ENCODE measurements around the gene HPSE2. TPM values are rescaled to one million over a fixed set of nuclear protein-coding genes. Genes with fewer than 3 reads are reported as not detected.

Gene HPSE2
- polyA plus RNA-seq, 2 of the 4 experiments (the other 2 are of a cell fraction), result not detected

DNA sequence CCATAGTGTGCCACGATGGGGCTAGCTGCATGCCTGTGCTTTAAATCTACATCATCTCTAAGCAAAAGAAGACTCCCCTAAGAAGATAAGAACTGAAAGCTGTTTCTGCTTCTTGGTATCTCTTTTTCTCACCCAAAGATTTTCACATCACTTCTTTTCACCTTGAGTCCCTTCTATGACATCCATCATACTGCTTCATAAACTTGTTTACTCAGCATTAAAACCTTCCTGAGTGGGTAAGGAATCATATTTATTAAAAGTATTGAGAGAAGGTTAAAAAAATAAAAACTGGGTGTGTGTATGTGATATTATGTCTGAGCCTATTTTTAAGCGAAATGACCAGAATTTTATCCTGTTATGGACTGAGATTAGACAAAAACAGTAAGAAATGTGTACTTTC lies 150.3 kb downstream of the HPSE2 start:
- 10% methylated on average over 2 of the region's 2 CpGs for WGBS (ENCODE audit: missing lambda C conversion rate)
- ATAC-seq (no peak), DNase-seq (ENCODE audit: low read depth in 1 of 2, low spot score in 1 of 2) (no peak), FAIRE-seq (no peak)
- no peaks in the 10 kb centered on the region for H3K4me1 ChIP-seq
- no peaks in the 10 kb centered on the region for H3K9me3 ChIP-seq
- POLR2A ChIA-PET, result no interaction called here
- TF ChIP-seq CHD4 (IDR thresholded peaks at IDR 0.05; ENCODE audit: borderline replicate concordance) (no peak), MAFK (IDR thresholded peaks at IDR 0.05; ENCODE audit: partially characterized antibody) (peak; percentile 54), NFE2L2 (conservative IDR thresholded peaks at IDR 0.05; ENCODE audit: low read length) (no peak)
- no peak overlapping the region for H3K4me2 ChIP-seq
- H3K27ac ChIP-seq, result no peak overlapping the region
- no peak overlapping the region for H3K4me3 ChIP-seq
- CTCF ChIA-PET, result no interaction called here

DNA sequence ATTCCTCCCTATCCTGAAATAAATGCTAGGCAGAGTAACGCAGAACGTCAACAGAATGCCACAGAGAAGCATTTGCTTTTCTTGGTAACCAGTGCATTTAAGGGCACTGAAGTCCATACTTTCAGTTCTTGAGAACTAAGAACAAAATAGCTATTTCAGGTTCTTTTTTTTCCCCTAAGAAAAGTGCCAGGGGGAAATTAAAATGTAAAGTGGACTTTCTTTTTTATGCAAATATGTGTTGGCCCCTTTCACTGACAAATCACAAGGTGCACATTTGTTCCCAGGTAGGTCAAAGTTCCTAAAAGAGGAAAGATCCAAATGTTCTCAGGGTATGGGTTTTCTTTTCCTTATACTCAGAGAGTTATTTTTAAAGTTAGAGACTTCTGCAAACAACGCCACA lies 151.5 kb downstream of the HPSE2 start:
- ChIA-PET CTCF (interaction anchor here (0.6 kb wide), 1 partner anchor 574 kb away, joined by 3 read pairs; no protein-coding TSS in a partner anchor), POLR2A (no interaction called here)
- Histone ChIP-seq H3K4me2 (no peak overlapping the region), H3K4me3 (no peak overlapping the region), H3K4me1 (no peaks in the 10 kb centered on the region), H3K27ac (no peak overlapping the region), H3K9me3 (no peaks in the 10 kb centered on the region)
- FAIRE-seq, result no peak
- no peak for ATAC-seq
- 18% methylated on average over 3 of the region's 3 CpGs for WGBS (ENCODE audit: missing lambda C conversion rate)
- TF ChIP-seq MYC (IDR thresholded peaks at IDR 0.05; ENCODE audit: borderline replicate concordance, low read length), result no peak
- TF ChIP-seq, protein P1, sequence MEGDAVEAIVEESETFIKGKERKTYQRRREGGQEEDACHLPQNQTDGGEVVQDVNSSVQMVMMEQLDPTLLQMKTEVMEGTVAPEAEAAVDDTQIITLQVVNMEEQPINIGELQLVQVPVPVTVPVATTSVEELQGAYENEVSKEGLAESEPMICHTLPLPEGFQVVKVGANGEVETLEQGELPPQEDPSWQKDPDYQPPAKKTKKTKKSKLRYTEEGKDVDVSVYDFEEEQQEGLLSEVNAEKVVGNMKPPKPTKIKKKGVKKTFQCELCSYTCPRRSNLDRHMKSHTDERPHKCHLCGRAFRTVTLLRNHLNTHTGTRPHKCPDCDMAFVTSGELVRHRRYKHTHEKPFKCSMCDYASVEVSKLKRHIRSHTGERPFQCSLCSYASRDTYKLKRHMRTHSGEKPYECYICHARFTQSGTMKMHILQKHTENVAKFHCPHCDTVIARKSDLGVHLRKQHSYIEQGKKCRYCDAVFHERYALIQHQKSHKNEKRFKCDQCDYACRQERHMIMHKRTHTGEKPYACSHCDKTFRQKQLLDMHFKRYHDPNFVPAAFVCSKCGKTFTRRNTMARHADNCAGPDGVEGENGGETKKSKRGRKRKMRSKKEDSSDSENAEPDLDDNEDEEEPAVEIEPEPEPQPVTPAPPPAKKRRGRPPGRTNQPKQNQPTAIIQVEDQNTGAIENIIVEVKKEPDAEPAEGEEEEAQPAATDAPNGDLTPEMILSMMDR (IDR thresholded peaks at IDR 0.05), result no peak
- TF ChIP-seq CHD4 (IDR thresholded peaks at IDR 0.05; ENCODE audit: borderline replicate concordance), result no peak
- no peak for TF ChIP-seq FOSB (CRISPR knock-in tag; IDR thresholded peaks at IDR 0.05)
- no peak for DNase-seq (ENCODE audit: low read depth in 1 of 2, low spot score in 1 of 2)

DNA sequence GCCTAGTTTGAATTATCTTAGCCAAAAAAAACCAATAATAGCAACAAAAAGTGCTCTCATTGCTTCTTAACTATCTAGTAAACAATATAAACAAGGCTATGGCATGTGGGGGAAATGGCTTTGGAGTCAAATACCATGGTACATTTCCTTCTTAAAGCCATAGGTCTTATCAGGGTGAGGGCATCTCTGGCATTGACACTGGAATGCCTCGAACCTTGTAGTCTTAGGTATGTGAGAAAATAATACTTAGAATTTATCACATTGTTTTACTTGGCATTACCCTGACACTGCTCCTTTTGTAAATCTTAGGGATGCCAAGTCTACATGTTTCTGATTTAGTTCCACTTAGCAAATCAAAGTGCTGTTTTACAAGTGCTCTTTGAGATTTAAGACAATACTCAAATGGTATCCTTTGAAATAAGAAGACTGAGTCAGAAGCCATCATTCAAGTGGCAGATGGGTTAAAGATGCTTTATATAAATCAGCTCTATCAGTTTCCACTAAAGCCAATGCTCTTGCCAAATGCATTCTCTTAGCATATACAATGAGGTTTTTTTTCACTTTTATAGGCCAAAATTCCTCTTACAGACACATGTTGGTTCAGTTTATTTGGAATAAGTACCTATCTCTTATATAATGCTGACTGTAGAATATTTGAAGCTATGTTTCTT lies 155.2 kb downstream of the HPSE2 start:
- Histone ChIP-seq H3K4me3 (no peak overlapping the region), H3K27ac (no peak overlapping the region), H3K9me3 (no peaks in the 10 kb centered on the region), H3K4me1 (no peaks in the 10 kb centered on the region), H3K4me2 (no peak overlapping the region)
- TF ChIP-seq NR3C1 (IDR thresholded peaks at IDR 0.05) (no peak), HES2 (IDR thresholded peaks at IDR 0.05) (no peak), MAFK (IDR thresholded peaks at IDR 0.05; ENCODE audit: partially characterized antibody) (peak; percentile 28), EHMT2 (IDR thresholded peaks at IDR 0.05; ENCODE audit: low read depth) (no peak), MYC (IDR thresholded peaks at IDR 0.05; ENCODE audit: borderline replicate concordance, low read length) (no peak)
- ATAC-seq (no peak), DNase-seq (ENCODE audit: low read depth in 1 of 2, low spot score in 1 of 2) (no peak), FAIRE-seq (no peak)
- POLR2A ChIA-PET, result no interaction called here
- CTCF ChIA-PET, result no interaction called here
- WGBS (ENCODE audit: missing lambda C conversion rate), result 0% methylated on average over 1 of the region's 1 CpG

- TF ChIP-seq MAFK (IDR thresholded peaks at IDR 0.05; ENCODE audit: partially characterized antibody) (no peak), GATA3 (IDR thresholded peaks at IDR 0.05; ENCODE audit: borderline replicate concordance) (no peak), BHLHE40 (IDR thresholded peaks at IDR 0.05; ENCODE audit: low read depth, low read length) (no peak), ESRRA (IDR thresholded peaks at IDR 0.05; ENCODE audit: borderline replicate concordance, low read length) (no peak), CHD4 (IDR thresholded peaks at IDR 0.05; ENCODE audit: borderline replicate concordance) (no peak)
- CTCF ChIA-PET, result no interaction called here
- H3K4me3 ChIP-seq, result no peak overlapping the region
Measured at GRCh38 chr10:99062591-99062990, 173.1 kb downstream of the HPSE2 start.

DNA sequence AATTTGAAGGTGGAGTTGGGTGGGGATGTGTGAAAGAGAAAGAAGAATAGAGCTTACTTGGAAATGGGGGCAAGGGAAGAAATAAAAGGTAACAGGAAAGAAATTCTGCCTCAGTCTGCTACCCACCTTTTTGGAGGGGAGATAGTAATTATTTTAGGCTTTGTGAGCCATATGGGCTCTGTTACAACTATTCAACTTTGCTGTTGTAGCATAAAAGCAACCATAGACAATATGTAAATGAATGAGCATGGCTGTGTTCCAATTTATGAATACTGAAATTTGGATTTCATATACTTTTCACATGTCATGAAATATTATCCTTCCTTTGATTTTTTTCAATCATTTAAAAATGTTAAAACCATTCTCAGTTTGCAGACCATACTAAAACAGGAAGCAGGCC lies 176.9 kb downstream of the HPSE2 start:
- H3K9me3 ChIP-seq, result no peaks in the 10 kb centered on the region
- no peak overlapping the region for H3K4me3 ChIP-seq
- H3K4me1 ChIP-seq, result no peaks in the 10 kb centered on the region
- TF ChIP-seq JUNB (IDR thresholded peaks at IDR 0.05), result no peak
- H3K4me2 ChIP-seq, result no peak overlapping the region
- no peak for DNase-seq (ENCODE audit: low read depth in 1 of 2, low spot score in 1 of 2)
- ChIA-PET CTCF (no interaction called here), POLR2A (no interaction called here)
- no peak for ATAC-seq
- no peak overlapping the region for H3K27ac ChIP-seq
- no peak for FAIRE-seq

More at GRCh38 chr10:99062591-99062990, 173.1 kb downstream of the HPSE2 start:
- Histone ChIP-seq H3K27ac (no peak overlapping the region), H3K9me3 (no peaks in the 10 kb centered on the region), H3K4me1 (no peaks in the 10 kb centered on the region), H3K4me2 (no peak overlapping the region)
- FAIRE-seq (no peak), DNase-seq (ENCODE audit: low read depth in 1 of 2, low spot score in 1 of 2) (no peak), ATAC-seq (no peak)
- POLR2A ChIA-PET, result no interaction called here

All from A549 (cell line).